PC-9 (cell line): Measurements from ENCODE around the gene C5orf58.

ENCODE experiments used
- EZH2 ChIP-seq: fragments of 200-600 bp; sonication (generic); IDR thresholded peaks from 2 replicates; pipeline ENCODE4 v1.8.0; 2017; ENCODE audit warnings: antibody characterized with exemption, low read depth
- TF ChIP-seq, protein P1 (sequence below): fragments of 200-600 bp; sonication (generic); conservative IDR thresholded peaks from 2 replicates; pipeline ENCODE4 v1.6.1; 2017; ENCODE audit warnings: mixed run types, antibody characterized with exemption, mild to moderate bottlenecking, moderate library complexity

DNA sequence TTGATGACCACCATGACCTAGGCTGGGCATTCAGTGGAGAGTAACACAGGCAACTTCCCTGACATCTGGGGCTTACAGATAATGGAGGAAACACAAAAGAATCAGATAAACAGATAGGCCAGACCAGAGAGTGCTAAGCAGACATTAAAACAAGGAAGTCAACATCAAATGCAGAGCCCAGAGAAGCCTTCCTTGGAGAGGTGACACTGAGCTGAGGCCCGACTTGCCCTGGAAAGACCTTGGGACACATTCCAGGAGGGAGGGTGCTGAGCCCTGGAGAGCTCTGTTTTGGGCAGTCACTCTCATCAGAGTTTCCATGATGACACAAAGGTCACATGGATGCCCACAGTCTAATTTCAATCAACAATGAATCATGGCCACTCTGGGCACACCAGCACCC, 31.9 kb upstream of the C5orf58 start:
- TF ChIP-seq, protein P1, sequence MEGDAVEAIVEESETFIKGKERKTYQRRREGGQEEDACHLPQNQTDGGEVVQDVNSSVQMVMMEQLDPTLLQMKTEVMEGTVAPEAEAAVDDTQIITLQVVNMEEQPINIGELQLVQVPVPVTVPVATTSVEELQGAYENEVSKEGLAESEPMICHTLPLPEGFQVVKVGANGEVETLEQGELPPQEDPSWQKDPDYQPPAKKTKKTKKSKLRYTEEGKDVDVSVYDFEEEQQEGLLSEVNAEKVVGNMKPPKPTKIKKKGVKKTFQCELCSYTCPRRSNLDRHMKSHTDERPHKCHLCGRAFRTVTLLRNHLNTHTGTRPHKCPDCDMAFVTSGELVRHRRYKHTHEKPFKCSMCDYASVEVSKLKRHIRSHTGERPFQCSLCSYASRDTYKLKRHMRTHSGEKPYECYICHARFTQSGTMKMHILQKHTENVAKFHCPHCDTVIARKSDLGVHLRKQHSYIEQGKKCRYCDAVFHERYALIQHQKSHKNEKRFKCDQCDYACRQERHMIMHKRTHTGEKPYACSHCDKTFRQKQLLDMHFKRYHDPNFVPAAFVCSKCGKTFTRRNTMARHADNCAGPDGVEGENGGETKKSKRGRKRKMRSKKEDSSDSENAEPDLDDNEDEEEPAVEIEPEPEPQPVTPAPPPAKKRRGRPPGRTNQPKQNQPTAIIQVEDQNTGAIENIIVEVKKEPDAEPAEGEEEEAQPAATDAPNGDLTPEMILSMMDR, result no peak
- no peak for TF ChIP-seq EZH2
